Heart left ventricle (tissue), 13 donors: ENCODE results near the gene PARD6A.

ENCODE experiments used
- POLR2A ChIP-seq, 2 donors: fragments of 450-650 bp; IDR thresholded peaks; one replicate each; pipeline ENCODE4 v1.6.1; 2017; ENCODE audit warnings: antibody characterized with exemption in 2 of 2, mild to moderate bottlenecking in 2 of 2, moderate library complexity in 2 of 2
- TF ChIP-seq, protein P1 (sequence below), 12 donors: fragments of 200-600 bp; sonication (generic) in 4 of 12; IDR thresholded peaks; one replicate each; pipeline versions ENCODE4 v1.5.0 to v1.8.0; 2018 to 2022; ENCODE audit warnings: antibody characterized with exemption in 12 of 12, mild to moderate bottlenecking in 5 of 12
- donor health status: ischemic (EF 13 %, LVEDD 7.1; RV severe dilation, severe dysfunction).
- donor health status: DM: no; HTN: yes; CAD: no.
- donor health status: DM: no; HTN: no; CAD: no.
- donor health status: ischemic (EF 25% LVEDD 6.9; RV normal size, moderate dysfunction).
- donor health status: ischemic (EF 25% LVEDD 5.7; RV mildly dilated, moderate dysfunction).
- donor health status: ischemic (EF 35%, LVEDD 5.7; RV mildly dilated, moderate dysfunction).
- donor health status: nonischemic (EF 11% LVEDD 7.7; RV severe dilation, severe dysfunction).
- donor health status: DM: yes; HTN: yes; CAD: no.
- donor health status: PGD.
- donor health status: ischemic (EF 29% LVEDD 5.4; RV normal size, mild dysfunction).
- donor health status: nonischemic (EF 23%, LVEDD 6.1; RV moderate dilation, normal function).

GRCh38 chr16:67661101-67661761 lies 471 bp downstream of the PARD6A start:
- TF ChIP-seq, protein P1, sequence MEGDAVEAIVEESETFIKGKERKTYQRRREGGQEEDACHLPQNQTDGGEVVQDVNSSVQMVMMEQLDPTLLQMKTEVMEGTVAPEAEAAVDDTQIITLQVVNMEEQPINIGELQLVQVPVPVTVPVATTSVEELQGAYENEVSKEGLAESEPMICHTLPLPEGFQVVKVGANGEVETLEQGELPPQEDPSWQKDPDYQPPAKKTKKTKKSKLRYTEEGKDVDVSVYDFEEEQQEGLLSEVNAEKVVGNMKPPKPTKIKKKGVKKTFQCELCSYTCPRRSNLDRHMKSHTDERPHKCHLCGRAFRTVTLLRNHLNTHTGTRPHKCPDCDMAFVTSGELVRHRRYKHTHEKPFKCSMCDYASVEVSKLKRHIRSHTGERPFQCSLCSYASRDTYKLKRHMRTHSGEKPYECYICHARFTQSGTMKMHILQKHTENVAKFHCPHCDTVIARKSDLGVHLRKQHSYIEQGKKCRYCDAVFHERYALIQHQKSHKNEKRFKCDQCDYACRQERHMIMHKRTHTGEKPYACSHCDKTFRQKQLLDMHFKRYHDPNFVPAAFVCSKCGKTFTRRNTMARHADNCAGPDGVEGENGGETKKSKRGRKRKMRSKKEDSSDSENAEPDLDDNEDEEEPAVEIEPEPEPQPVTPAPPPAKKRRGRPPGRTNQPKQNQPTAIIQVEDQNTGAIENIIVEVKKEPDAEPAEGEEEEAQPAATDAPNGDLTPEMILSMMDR (IDR thresholded peaks at IDR 0.05), result no peak
- no peak for TF ChIP-seq POLR2A (IDR thresholded peaks at IDR 0.05)
